ENCODE data around the gene EFCAB6. TPM values are rescaled to one million over a fixed set of nuclear protein-coding genes. Genes with fewer than 3 reads are reported as not detected.
A peak's percentile ranks its signal among the peaks of the same experiment; 100 is the strongest.

EFCAB6 gene
- total RNA-seq, 4 donors from 2014 or later: 0.35 to 4.4 (median 0.94) TPM; not detected in 1

DNA sequence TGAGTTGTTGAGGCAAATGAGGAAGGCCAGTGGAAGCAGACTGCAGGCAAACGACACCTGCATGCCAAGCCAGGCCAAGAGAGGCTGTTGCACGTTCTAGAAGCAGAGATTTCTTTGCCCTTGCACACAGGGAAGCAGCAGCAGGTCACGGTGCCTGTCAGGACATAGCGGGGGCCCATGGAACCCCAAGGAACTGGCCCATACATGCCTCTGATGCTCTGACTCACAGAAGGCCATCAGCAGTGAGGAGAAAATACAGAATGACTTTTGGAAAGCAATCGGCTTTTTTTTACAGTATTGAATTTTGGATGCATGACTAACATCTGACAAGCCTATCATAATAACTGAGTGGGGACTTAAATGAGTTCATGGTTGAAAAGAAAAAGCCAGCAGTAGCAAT is 276.4 kb downstream of the EFCAB6 start:
- peak in 1 of 3 donors; percentile 3 for DNase-seq
- TF ChIP-seq, protein P1, sequence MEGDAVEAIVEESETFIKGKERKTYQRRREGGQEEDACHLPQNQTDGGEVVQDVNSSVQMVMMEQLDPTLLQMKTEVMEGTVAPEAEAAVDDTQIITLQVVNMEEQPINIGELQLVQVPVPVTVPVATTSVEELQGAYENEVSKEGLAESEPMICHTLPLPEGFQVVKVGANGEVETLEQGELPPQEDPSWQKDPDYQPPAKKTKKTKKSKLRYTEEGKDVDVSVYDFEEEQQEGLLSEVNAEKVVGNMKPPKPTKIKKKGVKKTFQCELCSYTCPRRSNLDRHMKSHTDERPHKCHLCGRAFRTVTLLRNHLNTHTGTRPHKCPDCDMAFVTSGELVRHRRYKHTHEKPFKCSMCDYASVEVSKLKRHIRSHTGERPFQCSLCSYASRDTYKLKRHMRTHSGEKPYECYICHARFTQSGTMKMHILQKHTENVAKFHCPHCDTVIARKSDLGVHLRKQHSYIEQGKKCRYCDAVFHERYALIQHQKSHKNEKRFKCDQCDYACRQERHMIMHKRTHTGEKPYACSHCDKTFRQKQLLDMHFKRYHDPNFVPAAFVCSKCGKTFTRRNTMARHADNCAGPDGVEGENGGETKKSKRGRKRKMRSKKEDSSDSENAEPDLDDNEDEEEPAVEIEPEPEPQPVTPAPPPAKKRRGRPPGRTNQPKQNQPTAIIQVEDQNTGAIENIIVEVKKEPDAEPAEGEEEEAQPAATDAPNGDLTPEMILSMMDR (IDR thresholded peaks at IDR 0.05): no peak
- no peak for TF ChIP-seq POLR2A (IDR thresholded peaks at IDR 0.05)
- Histone ChIP-seq H3K27ac (no peak overlapping the region), H3K36me3 (no peaks in the 10 kb centered on the region), H3K4me3 (no peak overlapping the region), H3K4me1 (no peaks in the 10 kb centered on the region), H3K27me3 (no peaks in the 10 kb centered on the region), H3K9me3 (no peaks in the 10 kb centered on the region)

DNA sequence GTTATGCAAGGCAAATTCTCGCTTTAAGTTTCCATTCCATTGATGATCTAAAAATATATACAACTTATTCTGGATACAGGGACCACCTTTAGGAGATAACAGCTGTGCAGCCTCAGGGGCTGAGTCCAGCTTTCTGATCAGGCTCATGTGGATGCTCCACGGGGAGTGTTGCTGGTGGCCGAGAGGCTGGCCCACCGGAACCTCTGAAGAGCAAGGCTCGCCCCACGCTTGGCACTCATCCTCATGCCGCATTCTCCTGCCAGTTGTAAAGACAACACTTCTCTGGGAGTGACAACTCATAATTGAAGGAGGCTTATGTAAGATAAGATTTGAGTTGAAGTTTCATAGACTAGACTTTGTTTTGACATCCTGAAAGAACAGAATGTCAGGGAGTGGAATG is 276.8 kb downstream of the EFCAB6 start:
- H3K27ac ChIP-seq: no peak overlapping the region
- H3K9me3 ChIP-seq: no peaks in the 10 kb centered on the region
- peak in 1 of 3 donors; percentile 11 for DNase-seq
- TF ChIP-seq, protein P1 (IDR thresholded peaks at IDR 0.05): no peak
- H3K4me3 ChIP-seq: no peak overlapping the region
- H3K4me1 ChIP-seq: no peaks in the 10 kb centered on the region
- H3K27me3 ChIP-seq: no peaks in the 10 kb centered on the region
- no peaks in the 10 kb centered on the region for H3K36me3 ChIP-seq

DNA sequence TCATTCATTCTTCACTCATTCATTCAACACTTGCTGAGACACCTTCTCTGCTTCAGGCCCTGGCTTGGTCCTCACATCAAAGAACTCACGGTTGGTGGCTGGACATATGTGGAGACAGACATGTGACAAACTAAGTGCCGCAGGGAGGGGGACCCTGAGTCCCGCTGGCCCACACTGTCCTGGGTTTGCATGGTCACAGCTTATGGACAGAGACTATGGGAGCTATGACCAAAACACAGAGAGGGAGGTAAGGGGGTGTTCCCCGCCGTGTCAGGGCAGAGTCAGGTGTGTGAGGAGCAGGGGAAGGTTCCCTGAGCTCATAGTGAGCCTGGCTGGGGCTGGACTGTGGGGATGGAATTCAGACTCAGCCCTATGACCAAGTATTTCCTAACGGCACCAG is 277.2 kb downstream of the EFCAB6 start:
- no peaks in the 10 kb centered on the region for H3K4me1 ChIP-seq
- DNase-seq: peak in 1 of 3 donors; percentile 25
- TF ChIP-seq, protein P1 (IDR thresholded peaks at IDR 0.05): no peak
- no peak for TF ChIP-seq POLR2A (IDR thresholded peaks at IDR 0.05)
- no peaks in the 10 kb centered on the region for H3K9me3 ChIP-seq
- H3K4me3 ChIP-seq: no peak overlapping the region
- no peak overlapping the region for H3K27ac ChIP-seq
- H3K36me3 ChIP-seq: no peaks in the 10 kb centered on the region
- no peaks in the 10 kb centered on the region for H3K27me3 ChIP-seq

DNA sequence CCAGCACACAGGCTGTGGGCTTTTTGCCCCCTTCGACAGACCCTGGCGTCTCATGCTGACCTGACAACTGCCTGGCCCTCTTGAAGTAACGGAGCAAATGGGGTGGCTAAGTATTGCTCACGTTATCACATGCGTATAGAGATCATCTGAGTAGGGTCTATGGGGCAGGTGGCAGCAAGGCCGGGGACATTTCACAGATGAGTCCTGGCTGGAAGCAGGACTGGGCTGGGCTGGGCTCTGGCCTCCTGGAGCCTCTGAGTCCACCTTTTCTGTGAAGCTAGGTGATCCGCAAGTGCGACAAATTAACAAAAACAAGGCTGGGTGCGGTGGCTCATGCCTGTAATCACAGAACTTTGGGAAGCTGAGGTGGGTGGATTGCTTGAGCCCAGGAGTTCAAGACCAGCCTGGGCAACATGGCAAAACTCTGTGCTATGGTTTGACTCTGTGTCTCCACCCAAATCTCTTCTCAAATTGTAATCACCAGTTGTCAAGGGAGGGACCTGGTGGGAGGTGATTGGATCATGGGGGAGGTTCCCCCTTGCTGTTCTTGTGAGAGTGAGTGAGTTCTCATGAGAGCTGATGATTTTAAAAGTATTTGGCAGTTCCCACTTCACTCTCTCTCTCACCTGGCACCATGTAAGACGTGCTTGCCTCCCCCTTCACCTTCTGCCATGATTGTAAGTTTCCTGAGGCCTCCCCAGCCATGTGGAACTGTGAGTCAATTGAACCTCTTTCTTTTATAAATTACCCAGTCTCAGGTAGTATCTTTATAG is 278.3 kb downstream of the EFCAB6 start:
- Histone ChIP-seq H3K27me3 (no peaks in the 10 kb centered on the region), H3K4me3 (no peak overlapping the region), H3K36me3 (no peaks in the 10 kb centered on the region), H3K27ac (no peak overlapping the region), H3K9me3 (no peaks in the 10 kb centered on the region), H3K4me1 (no peaks in the 10 kb centered on the region)
- no peak for TF ChIP-seq POLR2A (IDR thresholded peaks at IDR 0.05)
- TF ChIP-seq, protein P1 (IDR thresholded peaks at IDR 0.05): no peak
- DNase-seq: peak in 1 of 3 donors; percentile 15

DNA sequence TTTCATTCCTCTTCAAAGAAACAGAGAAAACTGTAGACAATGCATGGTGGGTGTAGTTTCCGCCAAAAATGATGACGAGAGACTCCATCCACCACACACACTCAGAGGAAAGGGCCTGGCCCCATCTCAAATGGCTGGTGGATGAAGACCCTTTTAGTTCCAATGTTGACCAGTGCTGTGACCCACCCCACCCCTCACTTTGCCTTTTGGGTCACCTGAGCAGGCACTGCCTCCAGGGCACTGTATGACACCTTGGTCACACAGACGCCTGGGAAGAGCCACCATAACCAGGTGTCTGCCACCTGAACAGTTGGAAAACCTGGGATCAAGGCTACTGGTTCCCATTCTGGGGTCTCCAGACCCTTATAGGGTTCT is 279.0 kb downstream of the EFCAB6 start:
- Histone ChIP-seq H3K36me3 (no peaks in the 10 kb centered on the region), H3K27me3 (no peaks in the 10 kb centered on the region), H3K27ac (no peak overlapping the region), H3K4me1 (no peaks in the 10 kb centered on the region), H3K4me3 (no peak overlapping the region), H3K9me3 (no peaks in the 10 kb centered on the region)
- DNase-seq: no peak
- TF ChIP-seq POLR2A (IDR thresholded peaks at IDR 0.05): no peak
- TF ChIP-seq, protein P1 (IDR thresholded peaks at IDR 0.05): no peak

Measured in Peyer's patch (tissue), 4 donors.